ENCODE measurements around the gene COX7B. TPM values are rescaled to one million over a fixed set of nuclear protein-coding genes. Genes with fewer than 3 reads are reported as not detected.
"Not testable (repeated sequence)": the region's sequence is repeated elsewhere in the genome, so short reads cannot be mapped to it uniquely, and the experiment has no call there.

The COX7B gene
- total and polyA plus RNA-seq, 2 experiments from 2014 or later, result 547 to 599 TPM

DNA sequence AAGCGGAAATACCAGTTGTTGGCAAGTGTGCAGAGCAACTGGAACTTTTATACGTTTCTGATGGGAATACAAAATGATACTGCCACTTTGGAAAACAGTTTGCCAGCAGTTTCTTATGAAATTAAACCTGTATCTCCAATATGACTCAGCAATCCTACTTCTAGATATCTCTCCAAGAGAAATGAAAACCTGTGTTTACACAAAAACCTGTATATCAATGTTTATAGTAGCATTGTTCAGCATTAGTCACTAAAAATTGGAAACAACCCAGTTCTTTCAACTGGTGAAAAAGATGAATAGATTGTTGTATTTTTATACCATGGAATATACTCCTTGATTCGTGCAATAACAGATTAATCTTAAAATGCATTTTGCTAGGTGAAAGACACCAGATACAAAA is 38.0 kb downstream of the COX7B start:
- H3K4me2 ChIP-seq, result no peak overlapping the region
- H3K9me2 ChIP-seq (replicated peaks; ENCODE audit: insufficient read depth), result no peaks in the 10 kb centered on the region
- H3K27ac ChIP-seq, result no peak overlapping the region
- no peaks in the 10 kb centered on the region for H3K9me3 ChIP-seq (ENCODE audit: low read depth)
- no peaks in the 10 kb centered on the region for H4K20me1 ChIP-seq (ENCODE audit: insufficient read depth, poor library complexity, severe bottlenecking)
- DNase-seq (ENCODE audit: low spot score), result no peak
- no peak for TF ChIP-seq EZH2 (IDR thresholded peaks at IDR 0.05; ENCODE audit: borderline replicate concordance)
- TF ChIP-seq, protein P1, sequence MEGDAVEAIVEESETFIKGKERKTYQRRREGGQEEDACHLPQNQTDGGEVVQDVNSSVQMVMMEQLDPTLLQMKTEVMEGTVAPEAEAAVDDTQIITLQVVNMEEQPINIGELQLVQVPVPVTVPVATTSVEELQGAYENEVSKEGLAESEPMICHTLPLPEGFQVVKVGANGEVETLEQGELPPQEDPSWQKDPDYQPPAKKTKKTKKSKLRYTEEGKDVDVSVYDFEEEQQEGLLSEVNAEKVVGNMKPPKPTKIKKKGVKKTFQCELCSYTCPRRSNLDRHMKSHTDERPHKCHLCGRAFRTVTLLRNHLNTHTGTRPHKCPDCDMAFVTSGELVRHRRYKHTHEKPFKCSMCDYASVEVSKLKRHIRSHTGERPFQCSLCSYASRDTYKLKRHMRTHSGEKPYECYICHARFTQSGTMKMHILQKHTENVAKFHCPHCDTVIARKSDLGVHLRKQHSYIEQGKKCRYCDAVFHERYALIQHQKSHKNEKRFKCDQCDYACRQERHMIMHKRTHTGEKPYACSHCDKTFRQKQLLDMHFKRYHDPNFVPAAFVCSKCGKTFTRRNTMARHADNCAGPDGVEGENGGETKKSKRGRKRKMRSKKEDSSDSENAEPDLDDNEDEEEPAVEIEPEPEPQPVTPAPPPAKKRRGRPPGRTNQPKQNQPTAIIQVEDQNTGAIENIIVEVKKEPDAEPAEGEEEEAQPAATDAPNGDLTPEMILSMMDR (IDR thresholded peaks at IDR 0.05; ENCODE audit: poor library complexity), result no peak
- TF ChIP-seq EZH2phosphoT487 (IDR thresholded peaks at IDR 0.05; ENCODE audit: low read depth, severe bottlenecking, unreplicated experiment), result no peak
- H3K27me3 ChIP-seq, result no peaks in the 10 kb centered on the region
- no peaks in the 10 kb centered on the region for H3K79me2 ChIP-seq
- H3K4me1 ChIP-seq (ENCODE audit: insufficient read depth), result no peaks in the 10 kb centered on the region
- H2AFZ ChIP-seq, result no peak overlapping the region
- no peak overlapping the region for H3K4me3 ChIP-seq
- H3K36me3 ChIP-seq (replicated peaks; ENCODE audit: insufficient read depth, low read depth), result no peaks in the 10 kb centered on the region
- WGBS (ENCODE audit: low lambda C conversion rate, missing lambda C conversion rate), result 60% methylated on average over 3 of the region's 3 CpGs

DNA sequence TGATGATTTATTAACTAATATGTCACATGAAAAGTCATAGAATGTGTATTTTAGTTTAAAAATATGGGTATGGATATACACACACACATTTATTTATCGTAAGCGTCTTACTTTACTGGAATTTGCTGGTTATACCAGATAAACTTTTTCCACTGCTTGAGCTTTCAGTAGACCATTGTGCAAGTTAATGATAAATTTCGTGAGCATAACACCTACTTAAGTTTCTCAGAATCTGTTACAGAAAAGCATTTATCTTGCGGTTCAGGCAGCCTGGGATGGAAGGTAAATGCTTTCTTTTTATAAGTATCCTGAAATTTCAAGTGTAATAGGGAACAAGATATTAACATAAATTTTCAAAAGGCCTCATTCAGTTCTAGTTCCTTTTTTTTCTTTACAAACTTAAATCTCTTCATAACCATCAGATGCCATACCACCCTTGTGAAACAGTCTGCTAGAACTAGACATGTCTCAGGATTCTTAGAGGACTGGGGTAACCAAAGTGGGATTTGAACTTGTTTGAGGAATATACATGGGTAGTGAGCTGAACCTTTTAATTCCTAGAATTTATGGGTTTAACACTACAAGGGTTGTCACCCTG is 38.9 kb downstream of the COX7B start:
- Histone ChIP-seq H3K27ac (no peak overlapping the region), H3K36me3 (replicated peaks; ENCODE audit: insufficient read depth, low read depth) (no peaks in the 10 kb centered on the region), H3K4me3 (no peak overlapping the region), H3K9me2 (replicated peaks; ENCODE audit: insufficient read depth) (no peaks in the 10 kb centered on the region), H4K20me1 (ENCODE audit: insufficient read depth, poor library complexity, severe bottlenecking) (no peaks in the 10 kb centered on the region), H3K4me1 (ENCODE audit: insufficient read depth) (no peaks in the 10 kb centered on the region), H2AFZ (no peak overlapping the region), H3K4me2 (no peak overlapping the region), H3K79me2 (no peaks in the 10 kb centered on the region), H3K9me3 (ENCODE audit: low read depth) (no peaks in the 10 kb centered on the region), H3K27me3 (no peaks in the 10 kb centered on the region)
- 73% methylated on average over 4 of the region's 4 CpGs for WGBS (ENCODE audit: low lambda C conversion rate, missing lambda C conversion rate)
- DNase-seq (ENCODE audit: low spot score), result no peak
- no peak for TF ChIP-seq EZH2phosphoT487 (IDR thresholded peaks at IDR 0.05; ENCODE audit: low read depth, severe bottlenecking, unreplicated experiment)
- TF ChIP-seq EZH2 (IDR thresholded peaks at IDR 0.05; ENCODE audit: borderline replicate concordance), result no peak
- TF ChIP-seq, protein P1 (IDR thresholded peaks at IDR 0.05; ENCODE audit: poor library complexity), result no peak

DNA sequence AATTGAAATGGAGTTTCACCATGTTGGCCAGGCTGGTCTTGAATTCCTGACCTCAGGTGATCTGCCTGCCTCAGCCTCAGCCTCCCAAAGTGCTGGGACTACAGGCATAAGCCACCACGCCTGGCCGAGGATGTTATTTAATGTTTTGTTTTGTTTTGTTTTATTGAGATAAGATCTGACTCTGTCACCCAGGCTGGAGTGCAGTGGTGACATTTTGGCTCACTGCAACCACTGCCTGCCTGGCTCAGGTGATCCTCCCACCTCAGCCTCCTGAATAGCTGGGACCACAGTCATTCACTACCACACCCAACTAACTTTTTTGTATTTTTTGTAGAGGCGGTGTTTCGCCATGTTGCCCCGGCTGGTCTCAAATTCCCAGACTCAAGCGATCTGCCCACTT is 45.8 kb downstream of the COX7B start:
- H3K9me2 ChIP-seq (replicated peaks; ENCODE audit: insufficient read depth); H3K36me3 ChIP-seq (replicated peaks; ENCODE audit: insufficient read depth, low read depth); H4K20me1 ChIP-seq (ENCODE audit: insufficient read depth, poor library complexity, severe bottlenecking); H3K9me3 ChIP-seq (ENCODE audit: low read depth); H3K4me3 ChIP-seq; H3K27ac ChIP-seq; H3K4me1 ChIP-seq (ENCODE audit: insufficient read depth); H3K27me3 ChIP-seq; DNase-seq (ENCODE audit: low spot score); H3K79me2 ChIP-seq; H3K4me2 ChIP-seq; H2AFZ ChIP-seq: not testable (repeated sequence)
- WGBS (ENCODE audit: low lambda C conversion rate, missing lambda C conversion rate), result 91% methylated on average over 6 of the region's 6 CpGs

DNA sequence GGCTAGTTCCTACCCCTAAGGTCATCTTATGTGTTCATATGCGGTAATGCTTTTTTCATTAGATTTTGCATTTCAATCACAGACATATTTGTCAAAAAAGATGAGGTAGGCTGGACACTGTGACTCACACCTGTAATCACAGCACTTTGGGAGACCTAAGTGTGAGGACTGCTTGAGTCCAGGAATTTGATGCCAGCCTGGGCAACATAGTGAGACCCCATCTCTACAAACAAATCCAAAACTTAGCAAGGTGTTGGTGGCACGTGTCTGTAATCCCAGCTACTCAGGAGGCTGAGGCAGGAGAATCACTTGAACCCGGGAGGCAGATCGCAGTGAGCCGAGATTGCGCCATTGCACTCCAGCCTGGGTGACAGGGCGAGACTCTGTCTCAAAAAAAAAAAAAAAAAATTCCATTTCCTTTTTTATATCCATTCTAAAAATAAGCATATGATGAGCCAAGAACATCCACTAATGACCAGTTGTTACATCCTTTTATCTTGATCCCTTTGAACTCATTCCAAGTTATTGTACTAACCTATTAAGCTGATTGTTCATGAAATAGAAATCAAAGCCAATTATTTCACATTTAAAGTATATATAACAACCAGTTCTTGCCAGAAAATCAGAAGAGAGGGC is 46.8 kb downstream of the COX7B start:
- Histone ChIP-seq H3K9me3 (ENCODE audit: low read depth) (no peaks in the 10 kb centered on the region), H3K27ac (no peak overlapping the region), H3K4me2 (no peak overlapping the region), H3K27me3 (no peaks in the 10 kb centered on the region), H3K79me2 (no peaks in the 10 kb centered on the region), H4K20me1 (ENCODE audit: insufficient read depth, poor library complexity, severe bottlenecking) (no peaks in the 10 kb centered on the region), H3K36me3 (replicated peaks; ENCODE audit: insufficient read depth, low read depth) (no peaks in the 10 kb centered on the region), H3K9me2 (replicated peaks; ENCODE audit: insufficient read depth) (no peaks in the 10 kb centered on the region), H2AFZ (no peak overlapping the region), H3K4me3 (no peak overlapping the region), H3K4me1 (ENCODE audit: insufficient read depth) (no peaks in the 10 kb centered on the region)
- no peak for DNase-seq (ENCODE audit: low spot score)
- TF ChIP-seq EZH2phosphoT487 (IDR thresholded peaks at IDR 0.05; ENCODE audit: low read depth, severe bottlenecking, unreplicated experiment) (no peak), EZH2 (IDR thresholded peaks at IDR 0.05; ENCODE audit: borderline replicate concordance) (no peak)
- TF ChIP-seq, protein P1 (IDR thresholded peaks at IDR 0.05; ENCODE audit: poor library complexity), result no peak
- WGBS (ENCODE audit: low lambda C conversion rate, missing lambda C conversion rate), result 82% methylated on average over 7 of the region's 7 CpGs
